HCT116 (cell line): ENCODE data around the gene AEBP2. TPM values are rescaled to one million over a fixed set of nuclear protein-coding genes. Genes with fewer than 3 reads are reported as not detected.

Experiments used
- ATAC-seq: fragments of 200-7000 bp; cut with Tn5 transposase; 2 replicates; pipeline ENCODE4 v1.9.1; 2020; ENCODE audit warnings: mild to moderate bottlenecking, moderate library complexity
- BruUV-seq: library from RNA; stranded (reverse); fragments of 400-500 nt; replicated peaks from 2 replicates; lab custom pipeline; 2021; lab: Mats Ljungman, UMichigan
- CTCF ChIA-PET: fragments of 300-600 bp; sonication (Branson Sonifier 250); formaldehyde crosslinking; loops from one replicate; lab custom pipeline; 2021; ENCODE audit warnings: antibody characterized with exemption; lab: Charles Lee
- POLR2A ChIA-PET: fragments of 300-600, 350-600 bp; sonication (Branson Sonifier 250); formaldehyde crosslinking; loops from one replicate; lab custom pipeline; 2021; ENCODE audit warnings: antibody characterized with exemption; lab: Charles Lee
- RAD21 ChIA-PET, 2 experiments: fragments of 300-600 bp; sonication (Branson Sonifier 250); formaldehyde crosslinking; loops; one replicate each; lab custom pipeline; 2023; ENCODE audit warnings: low total read pairs in 2 of 2; ENCODE audit not compliant: uncharacterized antibody in 2 of 2, unreplicated experiment in 2 of 2, low non-redundant PET in 1 of 2; lab: Charles Lee
- DNase-seq: peaks from one replicate; pipeline ENCODE4 v3.0.0-alpha.2; 2010; ENCODE audit warnings: low read depth, low spot score
- H2AFZ ChIP-seq: fragments of 200-600 bp; shearing (Covaris generic), sonication (generic); 2 replicates; pipeline ENCODE4 v1.6.1; 2017; ENCODE audit warnings: low read depth, mixed run types, mixed read lengths, antibody characterized with exemption, low read length; ENCODE audit not compliant: poor library complexity, severe bottlenecking
- H3K27ac ChIP-seq: 2 replicates; pipeline ENCODE4 v1.5.1; 2012; ENCODE audit warnings: low read depth, low read length
- H3K27me3 ChIP-seq: fragments of 200-600 bp; sonication (generic); 2 replicates; pipeline ENCODE4 v1.6.1; 2016; ENCODE audit warnings: mixed run types, low read length, mixed read lengths; ENCODE audit not compliant: insufficient read depth
- H3K36me3 ChIP-seq, 2 experiments: fragments of 200-500 bp in 1 of 2; fragments of 200-600 bp in 1 of 2; sonication (Bioruptor generic) in 1 of 2; sonication (generic) in 1 of 2; 2 replicates each; pipeline versions ENCODE4 v1.5.1 to v1.6.1; 2014 to 2016; ENCODE audit warnings: low read length in 2 of 2, inconsistent platforms in 1 of 2, mixed read lengths in 1 of 2, mixed run types in 1 of 2; ENCODE audit not compliant: insufficient read depth in 2 of 2, control insufficient read depth in 1 of 2
- H3K4me1 ChIP-seq, 2 experiments: fragments of 200-600 bp in 1 of 2; sonication (generic) in 1 of 2; 2 replicates each; pipeline versions ENCODE4 v1.5.1 to v1.6.1; 2012 to 2017; ENCODE audit warnings: low read length in 2 of 2, inconsistent platforms in 1 of 2, mild to moderate bottlenecking in 1 of 2, mixed read lengths in 1 of 2, mixed run types in 1 of 2, moderate library complexity in 1 of 2; ENCODE audit not compliant: insufficient read depth in 2 of 2, control insufficient read depth in 1 of 2
- H3K4me2 ChIP-seq: fragments of 200-600 bp; sonication (generic); 2 replicates; pipeline ENCODE4 v1.6.1; 2017; ENCODE audit warnings: mixed run types, low read length, mixed read lengths
- H3K4me3 ChIP-seq, 2 experiments: fragments of 200-600 bp in 1 of 2; sonication (generic) in 1 of 2; replicated peaks in 1 of 2; 2 replicates each; pipeline ENCODE4 v1.5.1; 2011 to 2016; ENCODE audit warnings: low read length in 2 of 2, control low read depth in 1 of 2, low read depth in 1 of 2, mild to moderate bottlenecking in 1 of 2, mixed read lengths in 1 of 2, mixed run types in 1 of 2
- H3K79me2 ChIP-seq: fragments of 200-600 bp; sonication (generic); 2 replicates; pipeline ENCODE4 v1.6.1; 2017; ENCODE audit warnings: mild to moderate bottlenecking, mixed run types, low read length, moderate library complexity, mixed read lengths; ENCODE audit not compliant: insufficient read depth
- H3K9ac ChIP-seq: fragments of 200-600 bp; sonication (generic); 2 replicates; pipeline ENCODE4 v1.6.1; 2016; ENCODE audit warnings: low read length, mixed read lengths
- H3K9me2 ChIP-seq: fragments of 200-600 bp; sonication (generic), shearing (Covaris generic); 2 replicates; pipeline ENCODE4 v1.6.1; 2017; ENCODE audit warnings: mixed run types, mild to moderate bottlenecking, moderate library complexity; ENCODE audit not compliant: insufficient read depth
- H3K9me3 ChIP-seq, 2 experiments: fragments of 200-500 bp in 1 of 2; fragments of 200-600 bp in 1 of 2; sonication (Bioruptor generic) in 1 of 2; sonication (generic) in 1 of 2; 2 replicates each; pipeline ENCODE4 v1.6.1; 2014 to 2017; ENCODE audit warnings: low read length in 2 of 2, mixed read lengths in 2 of 2, inconsistent platforms in 1 of 2, low read depth in 1 of 2, mild to moderate bottlenecking in 1 of 2, mixed run types in 1 of 2, moderate library complexity in 1 of 2; ENCODE audit not compliant: control insufficient read depth in 1 of 2, insufficient read depth in 1 of 2
- H4K20me1 ChIP-seq: fragments of 200-600 bp; sonication (generic), shearing (Covaris generic); 2 replicates; pipeline ENCODE4 v1.6.1; 2017; ENCODE audit warnings: mixed run types, mild to moderate bottlenecking, moderate library complexity; ENCODE audit not compliant: insufficient read depth
- CBX3 ChIP-seq: IDR thresholded peaks from 2 replicates; pipeline ENCODE4 v1.6.1; 2012; ENCODE audit warnings: low read depth
- EZH2 ChIP-seq: fragments of 200-600 bp; sonication (generic); IDR thresholded peaks from 2 replicates; pipeline ENCODE4 v1.6.1; 2017; ENCODE audit warnings: antibody characterized with exemption, mixed run types
- FOSL1 ChIP-seq: IDR thresholded peaks from 2 replicates; pipeline ENCODE4 v1.6.1; 2012; ENCODE audit warnings: low read depth
- POLR2A ChIP-seq: IDR thresholded peaks from 2 replicates; pipeline ENCODE4 v1.7.0; 2011; ENCODE audit warnings: borderline replicate concordance; ENCODE audit not compliant: insufficient read depth, insufficient read length; ENCODE audit errors: extremely low read depth
- POLR2AphosphoS5 ChIP-seq: IDR thresholded peaks from 2 replicates; pipeline ENCODE4 v1.6.1; 2011; ENCODE audit warnings: mild to moderate bottlenecking, low read depth, low read length, moderate library complexity
- REST ChIP-seq: IDR thresholded peaks from 2 replicates; pipeline ENCODE4 v1.6.1; 2012; ENCODE audit warnings: low read depth
- SIN3A ChIP-seq: IDR thresholded peaks from 2 replicates; pipeline ENCODE4 v1.6.1; 2012; ENCODE audit warnings: low read depth
- SP1 ChIP-seq: IDR thresholded peaks from 2 replicates; pipeline ENCODE4 v1.6.1; 2012; ENCODE audit warnings: low read depth
- SRF ChIP-seq: IDR thresholded peaks from 2 replicates; pipeline ENCODE4 v1.6.1; 2012; ENCODE audit warnings: low read depth
- YY1 ChIP-seq: IDR thresholded peaks from 2 replicates; pipeline ENCODE4 v1.6.1; 2011; ENCODE audit warnings: low read length, low read depth, moderate library complexity, mild to moderate bottlenecking; ENCODE audit not compliant: insufficient replicate concordance; ENCODE audit errors: extremely low read depth
- ZFX ChIP-seq: fragments of 450-650 bp; IDR thresholded peaks from 2 replicates; pipeline ENCODE4 v1.6.1; 2017
- ZNF274 ChIP-seq: fragments of 200-500 bp; sonication (Bioruptor generic); IDR thresholded peaks from 2 replicates; pipeline ENCODE4 v1.6.1; 2014; ENCODE audit warnings: mild to moderate bottlenecking, low read depth, low read length, inconsistent platforms
- intact Hi-C: fragments of 100-400 bp; cut with micrococcal nuclease; formaldehyde crosslinking; loops from 2 replicates; pipeline ENCODE4 v1.10.0; 2022
- total RNA-seq: library from RNA; stranded (reverse); gene quantifications from one replicate; pipeline ENCODE4 v1.2.1, GENCODE V29; 2021; ENCODE audit not compliant: unreplicated experiment

Gene AEBP2
- total RNA-seq, 1 experiment from 2014 or later = 44.6 TPM

GRCh38 chr12:19454837-19455236, 15.5 kb downstream of the AEBP2 start:
- Histone ChIP-seq H4K20me1 (peaks cover 10% of the 10 kb centered on the region; the same call in 1 of the 2 replicates), H3K27ac (no peak overlapping the region)
- no peak for ATAC-seq

GRCh38 chr12:19456176-19456575, 16.9 kb downstream of the AEBP2 start:
- H4K20me1 ChIP-seq = peaks cover 5% of the 10 kb centered on the region; the same call in 1 of the 2 replicates
- POLR2A ChIA-PET = no interaction called here

More at GRCh38 chr12:19454837-19455236, 15.5 kb downstream of the AEBP2 start:
- RAD21 ChIA-PET = no interaction called here
- CTCF ChIA-PET = no interaction called here
- no peak overlapping the region for H3K4me3 ChIP-seq
- intact Hi-C loops = no loop called here
- no peak overlapping the region for H3K4me2 ChIP-seq
- no peaks in the 10 kb centered on the region for H3K27me3 ChIP-seq
- H3K4me1 ChIP-seq = no peaks in the 10 kb centered on the region
- H2AFZ ChIP-seq = no peak overlapping the region
- TF ChIP-seq CBX3 = no peak
- no peak for TF ChIP-seq EZH2
- TF ChIP-seq POLR2A = no peak
- no peak for DNase-seq
- H3K36me3 ChIP-seq = no peaks in the 10 kb centered on the region
- POLR2A ChIA-PET = no interaction called here
- H3K9ac ChIP-seq = no peak overlapping the region
- no peaks in the 10 kb centered on the region for H3K9me2 ChIP-seq
- peaks cover 100% of the 10 kb centered on the region for H3K79me2 ChIP-seq
- no peaks in the 10 kb centered on the region for H3K9me3 ChIP-seq
- no TSS peak for BruUV-seq

More at GRCh38 chr12:19456176-19456575, 16.9 kb downstream of the AEBP2 start:
- no peak overlapping the region for H2AFZ ChIP-seq
- no peak overlapping the region for H3K9ac ChIP-seq
- no peaks in the 10 kb centered on the region for H3K4me1 ChIP-seq
- no peak overlapping the region for H3K4me2 ChIP-seq
- ATAC-seq (no peak), DNase-seq (no peak)
- no peaks in the 10 kb centered on the region for H3K9me2 ChIP-seq
- peaks cover 100% of the 10 kb centered on the region for H3K79me2 ChIP-seq
- BruUV-seq = no TSS peak
- no peak overlapping the region for H3K27ac ChIP-seq
- intact Hi-C loops = no loop called here
- no peaks in the 10 kb centered on the region for H3K9me3 ChIP-seq
- TF ChIP-seq REST (no peak), YY1 (no peak), SP1 (no peak), POLR2AphosphoS5 (no peak), CBX3 (no peak), ZNF274 (no peak), ZFX (no peak), SIN3A (no peak), EZH2 (no peak), FOSL1 (no peak), SRF (no peak)
- no peaks in the 10 kb centered on the region for H3K27me3 ChIP-seq
- no peaks in the 10 kb centered on the region for H3K36me3 ChIP-seq
- no peak overlapping the region for H3K4me3 ChIP-seq
- ChIA-PET CTCF (no interaction called here), RAD21 (interaction anchor here in 1 of 2 experiments (0.6 kb wide), 1 partner anchor 26 kb away, joined by 4 read pairs; no protein-coding TSS in a partner anchor)
